ENCODE data around the gene CLSTN2.

CLSTN2 gene

DNA sequence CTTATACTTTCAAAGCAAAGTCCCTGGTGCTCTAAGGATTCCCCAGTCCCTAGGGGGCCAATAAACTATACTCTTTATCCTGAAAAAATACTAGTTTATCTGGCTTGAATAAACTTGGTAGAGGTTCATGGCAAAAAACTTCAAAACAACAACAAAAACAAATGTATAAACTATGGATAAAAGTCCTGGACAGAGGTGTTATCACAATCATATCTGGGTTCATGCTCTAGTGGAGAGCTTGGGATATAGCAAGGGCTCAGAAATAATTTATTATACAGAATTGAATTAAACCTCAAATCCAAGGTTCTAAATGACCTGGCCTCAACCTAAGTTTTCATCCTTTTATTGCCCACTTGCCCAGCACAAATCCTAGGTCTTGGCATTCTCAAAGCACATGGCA is 644.3 kb downstream of the CLSTN2 start:
- H3K27ac ChIP-seq, result no peak overlapping the region
- no peaks in the 10 kb centered on the region for H3K4me1 ChIP-seq (ENCODE audit: low read depth, poor library complexity, severe bottlenecking)
- H3K36me3 ChIP-seq (ENCODE audit: insufficient read depth), result no peaks in the 10 kb centered on the region
- H3K79me2 ChIP-seq (ENCODE audit: insufficient read depth, low read depth), result no peaks in the 10 kb centered on the region
- no peaks in the 10 kb centered on the region for H4K20me1 ChIP-seq (ENCODE audit: insufficient read depth)
- no peak overlapping the region for H3K9ac ChIP-seq
- TF ChIP-seq, protein P1, sequence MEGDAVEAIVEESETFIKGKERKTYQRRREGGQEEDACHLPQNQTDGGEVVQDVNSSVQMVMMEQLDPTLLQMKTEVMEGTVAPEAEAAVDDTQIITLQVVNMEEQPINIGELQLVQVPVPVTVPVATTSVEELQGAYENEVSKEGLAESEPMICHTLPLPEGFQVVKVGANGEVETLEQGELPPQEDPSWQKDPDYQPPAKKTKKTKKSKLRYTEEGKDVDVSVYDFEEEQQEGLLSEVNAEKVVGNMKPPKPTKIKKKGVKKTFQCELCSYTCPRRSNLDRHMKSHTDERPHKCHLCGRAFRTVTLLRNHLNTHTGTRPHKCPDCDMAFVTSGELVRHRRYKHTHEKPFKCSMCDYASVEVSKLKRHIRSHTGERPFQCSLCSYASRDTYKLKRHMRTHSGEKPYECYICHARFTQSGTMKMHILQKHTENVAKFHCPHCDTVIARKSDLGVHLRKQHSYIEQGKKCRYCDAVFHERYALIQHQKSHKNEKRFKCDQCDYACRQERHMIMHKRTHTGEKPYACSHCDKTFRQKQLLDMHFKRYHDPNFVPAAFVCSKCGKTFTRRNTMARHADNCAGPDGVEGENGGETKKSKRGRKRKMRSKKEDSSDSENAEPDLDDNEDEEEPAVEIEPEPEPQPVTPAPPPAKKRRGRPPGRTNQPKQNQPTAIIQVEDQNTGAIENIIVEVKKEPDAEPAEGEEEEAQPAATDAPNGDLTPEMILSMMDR (conservative IDR thresholded peaks at IDR 0.05; ENCODE audit: low read depth, low read length), result no peak
- H3K4me2 ChIP-seq, result no peak overlapping the region
- no peak overlapping the region for H3K4me3 ChIP-seq (IDR thresholded peaks at IDR 0.05; ENCODE audit: insufficient read depth, low read depth, low read length)
- H3K27me3 ChIP-seq (ENCODE audit: insufficient read depth, low read depth), result no peaks in the 10 kb centered on the region
- no peak overlapping the region for H2AFZ ChIP-seq (ENCODE audit: low read depth)

DNA sequence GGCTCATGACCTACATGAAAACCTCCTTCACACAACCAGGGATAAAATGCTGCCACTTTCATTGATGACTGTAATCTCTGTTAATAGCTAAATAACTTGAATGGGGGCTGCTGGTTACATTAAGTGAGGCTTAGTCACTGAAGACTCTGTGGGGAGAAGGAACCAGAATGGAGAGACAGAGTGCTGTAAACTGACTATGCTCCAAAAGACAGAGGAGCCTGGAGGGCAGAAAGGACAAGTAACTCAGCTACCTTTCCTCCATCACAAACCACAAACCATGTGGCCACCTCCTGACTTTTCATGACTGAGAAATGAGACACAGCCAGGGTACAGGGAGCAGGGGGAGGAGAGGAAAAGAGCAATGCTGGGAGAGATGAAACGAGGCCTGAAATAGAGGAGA is 645.8 kb downstream of the CLSTN2 start:
- Histone ChIP-seq H3K27ac (no peak overlapping the region), H2AFZ (ENCODE audit: low read depth) (no peak overlapping the region), H3K27me3 (ENCODE audit: insufficient read depth, low read depth) (no peaks in the 10 kb centered on the region), H3K4me2 (no peak overlapping the region), H3K79me2 (ENCODE audit: insufficient read depth, low read depth) (no peaks in the 10 kb centered on the region), H4K20me1 (ENCODE audit: insufficient read depth) (no peaks in the 10 kb centered on the region), H3K4me3 (IDR thresholded peaks at IDR 0.05; ENCODE audit: insufficient read depth, low read depth, low read length) (no peak overlapping the region), H3K4me1 (ENCODE audit: low read depth, poor library complexity, severe bottlenecking) (no peaks in the 10 kb centered on the region), H3K36me3 (ENCODE audit: insufficient read depth) (no peaks in the 10 kb centered on the region), H3K9ac (no peak overlapping the region)
- TF ChIP-seq, protein P1 (conservative IDR thresholded peaks at IDR 0.05; ENCODE audit: low read depth, low read length), result no peak

DNA sequence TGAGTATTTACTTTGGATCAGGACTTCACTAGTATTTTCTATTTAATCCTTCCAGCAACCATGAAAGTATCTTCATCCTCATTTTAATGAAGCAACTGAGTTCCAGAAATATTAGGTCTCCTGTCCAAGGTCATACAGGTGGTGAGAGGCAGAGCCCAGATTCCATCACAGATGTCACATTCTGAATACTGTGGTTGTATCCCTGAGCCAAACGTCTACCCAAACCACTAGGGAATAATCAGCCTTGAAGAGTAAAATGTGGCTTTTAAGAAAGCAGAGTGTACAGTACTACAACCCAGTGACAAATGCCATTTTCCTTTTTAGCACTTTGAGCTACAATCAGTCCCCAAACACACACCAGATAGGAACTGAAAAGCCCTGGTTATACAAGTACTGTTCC is 649.6 kb downstream of the CLSTN2 start:
- Histone ChIP-seq H3K9ac (no peak overlapping the region), H3K79me2 (ENCODE audit: insufficient read depth, low read depth) (no peaks in the 10 kb centered on the region), H3K4me3 (IDR thresholded peaks at IDR 0.05; ENCODE audit: insufficient read depth, low read depth, low read length) (no peak overlapping the region), H4K20me1 (ENCODE audit: insufficient read depth) (no peaks in the 10 kb centered on the region), H3K4me2 (no peak overlapping the region), H3K27me3 (ENCODE audit: insufficient read depth, low read depth) (no peaks in the 10 kb centered on the region), H3K4me1 (ENCODE audit: low read depth, poor library complexity, severe bottlenecking) (no peaks in the 10 kb centered on the region), H2AFZ (ENCODE audit: low read depth) (no peak overlapping the region), H3K36me3 (ENCODE audit: insufficient read depth) (no peaks in the 10 kb centered on the region), H3K27ac (no peak overlapping the region)
- TF ChIP-seq, protein P1 (conservative IDR thresholded peaks at IDR 0.05; ENCODE audit: low read depth, low read length), result no peak

DNA sequence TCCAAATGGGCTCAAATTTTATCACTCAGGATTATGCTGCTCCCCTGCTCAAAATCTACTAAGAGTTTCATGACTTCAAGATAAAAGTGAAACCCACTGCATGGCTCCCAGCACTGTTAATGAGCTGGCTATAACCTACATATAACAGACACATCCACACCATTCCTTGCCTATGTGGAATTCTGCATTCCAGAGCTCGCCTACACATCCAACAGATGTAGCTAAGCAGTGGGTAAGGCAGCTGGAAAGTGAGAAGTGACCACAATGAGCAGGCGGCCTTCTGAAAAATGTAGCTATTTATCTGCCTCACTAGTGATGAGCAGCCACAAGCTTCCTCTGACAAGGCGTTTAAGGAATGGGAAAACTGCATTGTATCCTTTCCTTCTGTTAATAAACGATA is 650.8 kb downstream of the CLSTN2 start:
- Histone ChIP-seq H3K4me2 (no peak overlapping the region), H2AFZ (ENCODE audit: low read depth) (no peak overlapping the region), H4K20me1 (ENCODE audit: insufficient read depth) (no peaks in the 10 kb centered on the region), H3K79me2 (ENCODE audit: insufficient read depth, low read depth) (no peaks in the 10 kb centered on the region), H3K4me1 (ENCODE audit: low read depth, poor library complexity, severe bottlenecking) (no peaks in the 10 kb centered on the region), H3K9ac (no peak overlapping the region), H3K27me3 (ENCODE audit: insufficient read depth, low read depth) (no peaks in the 10 kb centered on the region), H3K4me3 (IDR thresholded peaks at IDR 0.05; ENCODE audit: insufficient read depth, low read depth, low read length) (no peak overlapping the region), H3K27ac (no peak overlapping the region), H3K36me3 (ENCODE audit: insufficient read depth) (no peaks in the 10 kb centered on the region)
- TF ChIP-seq, protein P1 (conservative IDR thresholded peaks at IDR 0.05; ENCODE audit: low read depth, low read length), result no peak
